ENCODE results near the gene UMPS. TPM values are rescaled to one million over a fixed set of nuclear protein-coding genes. Genes with fewer than 3 reads are reported as not detected.
"Not testable (repeated sequence)": the region's sequence is repeated elsewhere in the genome, so short reads cannot be mapped to it uniquely, and the experiment has no call there.

UMPS gene
- total RNA-seq, 1 donor from 2014 or later: 23.5 TPM

DNA sequence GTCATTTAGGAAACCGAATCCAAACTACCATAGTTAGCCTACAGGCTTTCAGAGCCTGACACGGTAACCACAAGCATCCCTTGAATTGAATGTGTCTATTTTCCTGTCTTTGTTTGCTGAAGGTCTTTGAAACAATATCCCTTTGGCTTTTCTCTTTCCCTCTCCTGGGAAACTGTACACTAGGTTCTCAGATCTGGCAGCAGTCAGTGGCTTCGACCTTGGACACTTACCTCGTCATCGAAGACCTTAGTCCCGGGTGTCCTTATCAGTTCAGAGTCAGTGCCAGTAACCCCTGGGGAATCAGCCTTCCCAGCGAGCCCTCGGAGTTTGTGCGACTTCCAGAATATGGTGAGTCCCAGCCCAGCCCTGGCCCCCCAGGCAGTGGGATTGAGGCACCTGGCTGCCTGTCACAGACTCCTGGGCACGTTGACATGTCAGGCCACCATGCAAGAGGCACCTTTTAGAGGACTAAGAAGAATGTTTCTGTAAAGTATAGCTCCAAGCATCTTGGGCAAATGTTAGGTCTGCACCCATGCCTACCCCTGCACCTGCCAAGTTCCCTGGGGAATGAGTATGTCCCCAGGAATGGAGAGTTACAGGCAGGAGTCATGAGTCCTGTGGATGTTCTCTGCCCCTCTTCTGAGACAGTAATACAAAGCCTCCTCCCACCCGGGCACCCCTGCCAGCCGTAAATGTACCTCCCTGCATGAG lies 30.4 kb upstream of the UMPS start:
- Mint-ChIP-seq H3K4me3 (ENCODE audit: unreplicated experiment) (no peak overlapping the region), H3K27ac (ENCODE audit: unreplicated experiment) (peak overlapping the region; percentile 74)
- DNase-seq (ENCODE audit: extremely low spot score, unreplicated experiment): no peak

GRCh38 chr3:124700880-124701684 lies 29.2 kb upstream of the UMPS start:
- no peak overlapping the region for H3K4me3 Mint-ChIP-seq (ENCODE audit: unreplicated experiment)
- no peaks in the 10 kb centered on the region for H3K27me3 Mint-ChIP-seq (ENCODE audit: unreplicated experiment)
- no peaks in the 10 kb centered on the region for H3K36me3 Mint-ChIP-seq (ENCODE audit: unreplicated experiment)
- DNase-seq (ENCODE audit: extremely low spot score, unreplicated experiment): no peak
- TF ChIP-seq, protein P1, sequence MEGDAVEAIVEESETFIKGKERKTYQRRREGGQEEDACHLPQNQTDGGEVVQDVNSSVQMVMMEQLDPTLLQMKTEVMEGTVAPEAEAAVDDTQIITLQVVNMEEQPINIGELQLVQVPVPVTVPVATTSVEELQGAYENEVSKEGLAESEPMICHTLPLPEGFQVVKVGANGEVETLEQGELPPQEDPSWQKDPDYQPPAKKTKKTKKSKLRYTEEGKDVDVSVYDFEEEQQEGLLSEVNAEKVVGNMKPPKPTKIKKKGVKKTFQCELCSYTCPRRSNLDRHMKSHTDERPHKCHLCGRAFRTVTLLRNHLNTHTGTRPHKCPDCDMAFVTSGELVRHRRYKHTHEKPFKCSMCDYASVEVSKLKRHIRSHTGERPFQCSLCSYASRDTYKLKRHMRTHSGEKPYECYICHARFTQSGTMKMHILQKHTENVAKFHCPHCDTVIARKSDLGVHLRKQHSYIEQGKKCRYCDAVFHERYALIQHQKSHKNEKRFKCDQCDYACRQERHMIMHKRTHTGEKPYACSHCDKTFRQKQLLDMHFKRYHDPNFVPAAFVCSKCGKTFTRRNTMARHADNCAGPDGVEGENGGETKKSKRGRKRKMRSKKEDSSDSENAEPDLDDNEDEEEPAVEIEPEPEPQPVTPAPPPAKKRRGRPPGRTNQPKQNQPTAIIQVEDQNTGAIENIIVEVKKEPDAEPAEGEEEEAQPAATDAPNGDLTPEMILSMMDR (IDR thresholded peaks at IDR 0.05): no peak
- no peaks in the 10 kb centered on the region for H3K9me3 Mint-ChIP-seq (ENCODE audit: unreplicated experiment)
- peak overlapping the region; percentile 93 for H3K27ac Mint-ChIP-seq (ENCODE audit: unreplicated experiment)
- H3K4me1 Mint-ChIP-seq (ENCODE audit: unreplicated experiment): peaks cover 44% of the 10 kb centered on the region

More for the DNA sequence above, 30.4 kb upstream of the UMPS start:
- Mint-ChIP-seq H3K27me3 (ENCODE audit: unreplicated experiment) (no peaks in the 10 kb centered on the region), H3K36me3 (ENCODE audit: unreplicated experiment) (no peaks in the 10 kb centered on the region), H3K4me1 (ENCODE audit: unreplicated experiment) (peaks cover 44% of the 10 kb centered on the region), H3K9me3 (ENCODE audit: unreplicated experiment) (no peaks in the 10 kb centered on the region)
- TF ChIP-seq, protein P1 (IDR thresholded peaks at IDR 0.05): no peak

GRCh38 chr3:124701687-124702086 lies 28.6 kb upstream of the UMPS start:
- no peaks in the 10 kb centered on the region for H3K9me3 Mint-ChIP-seq (ENCODE audit: unreplicated experiment)
- no peaks in the 10 kb centered on the region for H3K36me3 Mint-ChIP-seq (ENCODE audit: unreplicated experiment)
- peak overlapping the region; percentile 62 for H3K4me3 Mint-ChIP-seq (ENCODE audit: unreplicated experiment)
- no peaks in the 10 kb centered on the region for H3K27me3 Mint-ChIP-seq (ENCODE audit: unreplicated experiment)
- peak overlapping the region; percentile 93 for H3K27ac Mint-ChIP-seq (ENCODE audit: unreplicated experiment)
- TF ChIP-seq, protein P1 (IDR thresholded peaks at IDR 0.05): no peak
- H3K4me1 Mint-ChIP-seq (ENCODE audit: unreplicated experiment): peaks cover 44% of the 10 kb centered on the region
- no peak for DNase-seq (ENCODE audit: extremely low spot score, unreplicated experiment)

GRCh38 chr3:124702950-124703349 lies 27.3 kb upstream of the UMPS start:
- Mint-ChIP-seq H3K36me3 (ENCODE audit: unreplicated experiment) (no peaks in the 10 kb centered on the region), H3K27ac (ENCODE audit: unreplicated experiment) (no peak overlapping the region), H3K9me3 (ENCODE audit: unreplicated experiment) (no peaks in the 10 kb centered on the region), H3K27me3 (ENCODE audit: unreplicated experiment) (no peaks in the 10 kb centered on the region), H3K4me3 (ENCODE audit: unreplicated experiment) (no peak overlapping the region), H3K4me1 (ENCODE audit: unreplicated experiment) (peaks cover 51% of the 10 kb centered on the region)
- TF ChIP-seq, protein P1 (IDR thresholded peaks at IDR 0.05): no peak
- no peak for DNase-seq (ENCODE audit: extremely low spot score, unreplicated experiment)

- Mint-ChIP-seq H3K9me3 (ENCODE audit: unreplicated experiment) (peaks cover 5% of the 10 kb centered on the region), H3K4me1 (ENCODE audit: unreplicated experiment) (peaks cover 37% of the 10 kb centered on the region), H3K4me3 (ENCODE audit: unreplicated experiment) (no peak overlapping the region), H3K27me3 (ENCODE audit: unreplicated experiment) (no peaks in the 10 kb centered on the region), H3K27ac (ENCODE audit: unreplicated experiment) (no peak overlapping the region), H3K36me3 (ENCODE audit: unreplicated experiment) (peaks cover 6% of the 10 kb centered on the region)
- no peak for DNase-seq (ENCODE audit: extremely low spot score, unreplicated experiment)
- TF ChIP-seq, protein P1 (IDR thresholded peaks at IDR 0.05): no peak
Observed at GRCh38 chr3:124705552-124705951, 24.7 kb upstream of the UMPS start.

GRCh38 chr3:124707223-124707622 lies 23.0 kb upstream of the UMPS start:
- not testable (repeated sequence) for H3K27me3 Mint-ChIP-seq (ENCODE audit: unreplicated experiment); DNase-seq (ENCODE audit: extremely low spot score, unreplicated experiment); H3K4me3 Mint-ChIP-seq (ENCODE audit: unreplicated experiment); H3K36me3 Mint-ChIP-seq (ENCODE audit: unreplicated experiment); H3K9me3 Mint-ChIP-seq (ENCODE audit: unreplicated experiment)
- H3K4me1 Mint-ChIP-seq (ENCODE audit: unreplicated experiment): peaks cover 22% of the 10 kb centered on the region
- peak overlapping the region; percentile 62 for H3K27ac Mint-ChIP-seq (ENCODE audit: unreplicated experiment)

All from osteocyte (in vitro differentiated cells).